Measurements from ENCODE around the gene COPG1. TPM values are rescaled to one million over a fixed set of nuclear protein-coding genes. Genes with fewer than 3 reads are reported as not detected.

COPG1 gene
- total and polyA plus RNA-seq, 2 donors (not counting 3 experiments of a cell fraction or from before 2014, with no cell fraction given): 112 to 202 TPM

- no peaks in the 10 kb centered on the region for H3K79me2 ChIP-seq (ENCODE audit: control insufficient read depth, insufficient read depth, low read length)
- H3K9me3 ChIP-seq (replicated peaks; ENCODE audit: control insufficient read depth, insufficient read depth, low read length): no peaks in the 10 kb centered on the region
- CTCF ChIA-PET: interaction anchor here (1.5 to 3.8 kb wide), 2 partner anchors 9 kb away, joined by 3 to 12 read pairs; no protein-coding TSS in a partner anchor
- H3K36me3 ChIP-seq (ENCODE audit: control insufficient read depth in 2 of 2, extremely low read depth in 1 of 2, insufficient read depth in 2 of 2, low read length in 2 of 2): no peaks in the 10 kb centered on the region
- H3K27ac ChIP-seq (ENCODE audit: insufficient read depth, low read depth, low read length): no peak overlapping the region
- no peaks in the 10 kb centered on the region for H3K27me3 ChIP-seq (ENCODE audit: control insufficient read depth in 2 of 2, insufficient read depth in 2 of 2, low read length in 2 of 2)
- H3K4me1 ChIP-seq (ENCODE audit: control insufficient read depth, extremely low read depth, insufficient read depth, low read length): no peaks in the 10 kb centered on the region
- H3K4me3 ChIP-seq (replicated peaks in 1 of 3; ENCODE audit: insufficient read depth in 1 of 3, low read depth in 1 of 3, low read length in 3 of 3): no peak overlapping the region
- dilution Hi-C loops (cut with MboI; ENCODE audit: extremely low pct_ligation_motif_present, low sequenced_read_pairs): no loop called here
- no TSS peak for BruUV-seq (replicated peaks)
- no peak overlapping the region for H3K9ac ChIP-seq (replicated peaks; ENCODE audit: extremely low read depth, insufficient read depth, low read length)
- H4K20me1 ChIP-seq (replicated peaks; ENCODE audit: control insufficient read depth, extremely low read depth, insufficient read depth, low read length): no peaks in the 10 kb centered on the region
- H2AFZ ChIP-seq (ENCODE audit: low read depth, low read length): no peak overlapping the region
- POLR2A ChIA-PET: no interaction called here
- no peaks in the 10 kb centered on the region for H3K9me1 ChIP-seq (replicated peaks; ENCODE audit: control insufficient read depth, extremely low read depth, insufficient read depth, low read length)
- no peak for FAIRE-seq
- H3K4me2 ChIP-seq (ENCODE audit: insufficient read depth, low read length): no peak overlapping the region
- TF ChIP-seq MAX (IDR thresholded peaks at IDR 0.05; ENCODE audit: insufficient read depth, insufficient read length) (no peak), CTCF (IDR thresholded peaks at IDR 0.05; ENCODE audit: extremely low read depth in 1 of 2, insufficient read depth in 1 of 2, low read depth in 1 of 2, low read length in 2 of 2) (no peak), GATA2 (IDR thresholded peaks at IDR 0.05; ENCODE audit: insufficient read depth, insufficient read length, low read depth, low read length) (no peak), POLR2AphosphoS5 (IDR thresholded peaks at IDR 0.05; ENCODE audit: insufficient read depth, low read depth, low read length) (no peak), FOS (IDR thresholded peaks at IDR 0.05; ENCODE audit: borderline replicate concordance, insufficient read depth, low read length) (no peak), POLR2A (IDR thresholded peaks at IDR 0.05; ENCODE audit: low read depth, low read length) (no peak)
- DNase-seq (ENCODE audit: low read depth, low spot score): no peak
- intact Hi-C loops (cut with micrococcal nuclease): no loop called here
Measured at GRCh38 chr3:129205109-129205832, 44.1 kb upstream of the COPG1 start.
